ENCODE data around the gene CFAP68.

Gene CFAP68

GRCh38 chr11:111878849-111879636 lies at the start of gene CFAP68, which contains the start of gene FDXACB1:
Gene CFAP68 (plus strand): TSS chr11:111879541. CDS start chr11:111879561, 20 bp downstream.
Gene FDXACB1 (minus strand): TSS chr11:111879165. CDS start chr11:111879132, 33 bp downstream.
- in situ Hi-C loops (cut with MboI; ENCODE audit: low pct_unique_long_range_greater_than_20kb, low sequenced_read_pairs), result no loop called here
- peak; percentile 98 for DNase-seq

- no peak for DNase-seq
- in situ Hi-C loops (cut with MboI; ENCODE audit: low pct_unique_long_range_greater_than_20kb, low sequenced_read_pairs), result no loop called here
These were observed 45.8 kb upstream of the CFAP68 start for GRCh38 chr11:111833524-111833923.

GRCh38 chr11:111834432-111835163 lies 44.7 kb upstream of the CFAP68 start:
- in situ Hi-C loops (cut with MboI; ENCODE audit: low pct_unique_long_range_greater_than_20kb, low sequenced_read_pairs), result no loop called here
- no peak for DNase-seq

GRCh38 chr11:111835665-111836064 lies 43.7 kb upstream of the CFAP68 start:
- DNase-seq, result no peak

GRCh38 chr11:111836162-111836561 lies 43.2 kb upstream of the CFAP68 start:
- in situ Hi-C loops (cut with MboI; ENCODE audit: low pct_unique_long_range_greater_than_20kb, low sequenced_read_pairs), result no loop called here
- DNase-seq, result no peak

More at GRCh38 chr11:111835665-111836064, 43.7 kb upstream of the CFAP68 start:
- in situ Hi-C loops (cut with MboI; ENCODE audit: low pct_unique_long_range_greater_than_20kb, low sequenced_read_pairs), result no loop called here

- in situ Hi-C loops (cut with MboI; ENCODE audit: low pct_unique_long_range_greater_than_20kb, low sequenced_read_pairs), result no loop called here
- no peak for DNase-seq
These were observed 42.6 kb upstream of the CFAP68 start for GRCh38 chr11:111836721-111837120.

- in situ Hi-C loops (cut with MboI; ENCODE audit: low pct_unique_long_range_greater_than_20kb, low sequenced_read_pairs), result no loop called here
- no peak for DNase-seq
These were observed 41.9 kb upstream of the CFAP68 start for GRCh38 chr11:111837366-111837891.

- in situ Hi-C loops (cut with MboI; ENCODE audit: low pct_unique_long_range_greater_than_20kb, low sequenced_read_pairs), result no loop called here
- DNase-seq, result no peak
These were observed 41.3 kb upstream of the CFAP68 start for GRCh38 chr11:111838054-111838453.

GRCh38 chr11:111840143-111840542 lies 39.2 kb upstream of the CFAP68 start:
- in situ Hi-C loops (cut with MboI; ENCODE audit: low pct_unique_long_range_greater_than_20kb, low sequenced_read_pairs), result no loop called here
- DNase-seq, result no peak

GRCh38 chr11:111841370-111842053 lies 37.8 kb upstream of the CFAP68 start:
- in situ Hi-C loops (cut with MboI; ENCODE audit: low pct_unique_long_range_greater_than_20kb, low sequenced_read_pairs), result no loop called here
- peak; percentile 78 for DNase-seq

GRCh38 chr11:111843661-111844060 lies 35.7 kb upstream of the CFAP68 start:
- in situ Hi-C loops (cut with MboI; ENCODE audit: low pct_unique_long_range_greater_than_20kb, low sequenced_read_pairs), result no loop called here
- DNase-seq, result no peak

GRCh38 chr11:111845276-111846028 lies 33.9 kb upstream of the CFAP68 start:
- in situ Hi-C loops (cut with MboI; ENCODE audit: low pct_unique_long_range_greater_than_20kb, low sequenced_read_pairs), result no loop called here
- no peak for DNase-seq

GRCh38 chr11:111846063-111846462 lies 33.3 kb upstream of the CFAP68 start:
- DNase-seq, result no peak
- in situ Hi-C loops (cut with MboI; ENCODE audit: low pct_unique_long_range_greater_than_20kb, low sequenced_read_pairs), result no loop called here

- no peak for DNase-seq
- in situ Hi-C loops (cut with MboI; ENCODE audit: low pct_unique_long_range_greater_than_20kb, low sequenced_read_pairs), result no loop called here
These were observed 32.7 kb upstream of the CFAP68 start for GRCh38 chr11:111846636-111847035.

GRCh38 chr11:111849631-111850030 lies 29.7 kb upstream of the CFAP68 start:
- DNase-seq, result no peak
- in situ Hi-C loops (cut with MboI; ENCODE audit: low pct_unique_long_range_greater_than_20kb, low sequenced_read_pairs), result no loop called here

GRCh38 chr11:111851067-111851466 lies 28.3 kb upstream of the CFAP68 start:
- no peak for DNase-seq
- in situ Hi-C loops (cut with MboI; ENCODE audit: low pct_unique_long_range_greater_than_20kb, low sequenced_read_pairs), result no loop called here

- DNase-seq, result no peak
- in situ Hi-C loops (cut with MboI; ENCODE audit: low pct_unique_long_range_greater_than_20kb, low sequenced_read_pairs), result no loop called here
These were observed 27.7 kb upstream of the CFAP68 start for GRCh38 chr11:111851636-111852035.

- in situ Hi-C loops (cut with MboI; ENCODE audit: low pct_unique_long_range_greater_than_20kb, low sequenced_read_pairs), result no loop called here
These were observed 27.2 kb upstream of the CFAP68 start for GRCh38 chr11:111852103-111852502.

GRCh38 chr11:111855506-111855905 lies 23.8 kb upstream of the CFAP68 start:
- in situ Hi-C loops (cut with MboI; ENCODE audit: low pct_unique_long_range_greater_than_20kb, low sequenced_read_pairs), result no loop called here
- DNase-seq, result no peak

More at GRCh38 chr11:111852103-111852502, 27.2 kb upstream of the CFAP68 start:
- DNase-seq, result no peak
